Measurements from ENCODE around the gene PRUNE2. TPM values are rescaled to one million over a fixed set of nuclear protein-coding genes. Genes with fewer than 3 reads are reported as not detected.

The PRUNE2 gene
- total and polyA plus RNA-seq, 4 donors: 38.1 to 558 (median 198) TPM

DNA sequence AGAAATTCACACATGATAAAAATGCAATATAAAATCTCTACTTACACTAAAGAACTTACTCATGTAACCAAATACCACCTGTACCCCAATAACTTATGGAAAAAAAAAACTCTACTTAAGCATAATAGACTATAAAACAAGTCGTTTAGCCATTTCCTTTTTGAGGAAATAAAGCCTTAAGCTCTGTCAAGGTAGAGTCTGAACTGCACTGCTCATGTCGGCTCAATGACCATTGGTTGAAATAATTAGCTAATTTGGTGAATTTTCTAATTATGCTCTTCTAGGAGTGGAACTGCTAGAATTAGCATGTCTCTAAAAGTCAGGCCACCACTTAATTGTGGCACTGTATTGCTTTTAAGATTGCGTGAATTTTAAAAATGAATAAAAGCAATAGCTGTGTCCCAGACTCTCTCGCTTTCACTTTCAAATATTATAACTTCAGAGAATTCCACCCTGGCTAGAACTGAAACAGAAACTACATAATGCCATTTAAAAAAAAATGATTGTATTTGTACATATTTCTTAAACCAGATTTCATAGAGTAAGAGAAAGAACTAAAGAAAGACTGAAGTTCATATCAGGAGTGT is 254.7 kb downstream of the PRUNE2 start:
- Histone ChIP-seq H3K27ac (ENCODE audit: low read depth in 1 of 2, low read length in 2 of 2) (no peak overlapping the region), H3K4me1 (ENCODE audit: control insufficient read depth in 1 of 2, insufficient read depth in 2 of 2, low read length in 2 of 2) (peaks cover 2 to 11% of the 10 kb centered on the region in 2 donors), H3K36me3 (ENCODE audit: control insufficient read depth in 1 of 2, insufficient read depth in 2 of 2, low read length in 1 of 2) (peaks cover 1 to 7% of the 10 kb centered on the region in 2 donors), H3K4me3 (ENCODE audit: low read length in 2 of 2) (no peak overlapping the region), H3K27me3 (ENCODE audit: control insufficient read depth in 1 of 2, insufficient read depth in 2 of 2, low read length in 1 of 2) (no peaks in the 10 kb centered on the region), H3K9me3 (ENCODE audit: control insufficient read depth, low read length) (no peaks in the 10 kb centered on the region)
- 63 to 71% methylated on average over 4 of the region's 4 CpGs for WGBS, 2 donors
- DNase-seq (no peak), ATAC-seq (ENCODE audit: low FRiP score) (no peak)
- intact Hi-C loops (cut with DNase I): no loop called here

DNA sequence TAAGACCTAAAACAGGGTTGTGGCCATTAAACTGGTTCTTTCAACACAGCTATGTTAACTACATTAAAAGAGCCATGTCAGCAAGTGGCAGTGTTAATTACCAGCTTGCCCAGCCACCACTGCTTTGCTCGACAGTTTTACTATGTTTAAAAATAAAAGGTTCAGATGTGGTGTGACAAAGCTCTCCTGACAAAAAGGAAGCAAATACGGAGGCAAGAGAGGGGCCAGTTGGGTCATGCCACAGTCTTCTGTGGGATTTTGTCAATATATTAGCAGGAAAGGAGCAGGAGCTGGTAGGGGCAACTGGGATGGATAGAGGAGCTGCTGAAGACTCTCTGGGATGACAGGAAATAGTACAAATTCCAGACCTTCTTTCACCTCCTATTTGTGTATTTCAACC is 255.2 kb downstream of the PRUNE2 start:
- ATAC-seq (ENCODE audit: low FRiP score) (no peak), DNase-seq (no peak)
- Histone ChIP-seq H3K27me3 (ENCODE audit: control insufficient read depth in 1 of 2, insufficient read depth in 2 of 2, low read length in 1 of 2) (no peaks in the 10 kb centered on the region), H3K36me3 (ENCODE audit: control insufficient read depth in 1 of 2, insufficient read depth in 2 of 2, low read length in 1 of 2) (peaks cover 1 to 7% of the 10 kb centered on the region in 2 donors), H3K4me3 (ENCODE audit: low read length in 2 of 2) (no peak overlapping the region), H3K4me1 (ENCODE audit: control insufficient read depth in 1 of 2, insufficient read depth in 2 of 2, low read length in 2 of 2) (peaks cover 2 to 11% of the 10 kb centered on the region in 2 donors), H3K9me3 (ENCODE audit: control insufficient read depth, low read length) (no peaks in the 10 kb centered on the region), H3K27ac (ENCODE audit: low read depth in 1 of 2, low read length in 2 of 2) (no peak overlapping the region)
- intact Hi-C loops (cut with DNase I): no loop called here
- WGBS, 2 donors: 40 to 42% methylated on average over 2 of the region's 2 CpGs

DNA sequence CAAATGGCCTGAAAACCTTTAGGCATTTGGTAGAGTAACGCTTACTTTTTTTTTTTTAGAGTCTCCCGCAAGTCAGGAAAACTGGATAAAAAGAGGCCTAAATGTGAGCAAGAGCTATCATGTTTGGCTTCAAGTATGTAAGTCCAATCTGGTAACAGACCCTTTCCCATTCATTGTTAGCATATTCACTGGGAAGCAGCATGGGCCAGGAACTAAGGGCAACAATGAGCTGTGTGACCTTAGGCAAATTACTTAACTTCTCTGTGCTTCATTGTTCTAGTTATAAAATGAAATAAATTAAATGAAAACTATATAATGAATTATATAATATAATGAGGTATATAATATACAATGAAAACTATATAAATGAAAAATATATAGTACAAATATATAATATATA is 256.0 kb downstream of the PRUNE2 start:
- no peaks in the 10 kb centered on the region for H3K27me3 ChIP-seq (ENCODE audit: control insufficient read depth in 1 of 2, insufficient read depth in 2 of 2, low read length in 1 of 2)
- no peaks in the 10 kb centered on the region for H3K9me3 ChIP-seq (ENCODE audit: control insufficient read depth, low read length)
- peaks cover 4 to 8% of the 10 kb centered on the region in 2 donors for H3K4me1 ChIP-seq (ENCODE audit: control insufficient read depth in 1 of 2, insufficient read depth in 2 of 2, low read length in 2 of 2)
- intact Hi-C loops (cut with DNase I): no loop called here
- H3K27ac ChIP-seq (ENCODE audit: low read depth in 1 of 2, low read length in 2 of 2): no peak overlapping the region
- 98 to 99% methylated on average over 2 of the region's 2 CpGs for WGBS, 2 donors
- ATAC-seq (ENCODE audit: low FRiP score) (no peak), DNase-seq (no peak)
- no peak overlapping the region for H3K4me3 ChIP-seq (ENCODE audit: low read length in 2 of 2)
- H3K36me3 ChIP-seq (ENCODE audit: control insufficient read depth in 1 of 2, insufficient read depth in 2 of 2, low read length in 1 of 2): peaks cover 1 to 7% of the 10 kb centered on the region in 2 donors

DNA sequence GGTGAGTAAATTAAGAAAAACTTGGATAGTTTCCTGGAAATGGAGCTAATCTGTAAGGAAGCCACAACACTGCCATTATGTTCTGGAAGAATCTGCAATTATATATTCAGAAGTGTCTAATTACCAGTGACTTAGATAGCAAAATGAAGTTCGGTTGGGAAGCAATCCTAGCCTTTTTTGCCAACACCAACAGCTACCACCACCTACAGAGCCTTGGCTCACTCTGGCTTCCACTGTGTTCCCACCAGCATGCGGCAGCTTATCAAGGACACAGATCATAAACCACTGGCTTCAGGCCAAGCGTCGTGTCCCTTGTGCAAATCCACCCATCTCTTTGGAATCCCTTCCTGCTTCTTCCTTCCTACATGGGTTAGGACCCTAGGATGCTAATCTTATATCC is 259.7 kb downstream of the PRUNE2 start:
- WGBS, 2 donors: 29 to 42% methylated on average over 4 of the region's 4 CpGs
- DNase-seq (no peak), ATAC-seq (ENCODE audit: low FRiP score) (no peak)
- no peaks in the 10 kb centered on the region for H3K27me3 ChIP-seq (ENCODE audit: control insufficient read depth in 1 of 2, insufficient read depth in 2 of 2, low read length in 1 of 2)
- intact Hi-C loops (cut with DNase I): no loop called here
- H3K27ac ChIP-seq (ENCODE audit: low read depth in 1 of 2, low read length in 2 of 2): no peak overlapping the region
- H3K36me3 ChIP-seq (ENCODE audit: control insufficient read depth in 1 of 2, insufficient read depth in 2 of 2, low read length in 1 of 2): peaks cover 11 to 17% of the 10 kb centered on the region in 2 donors
- H3K4me1 ChIP-seq (ENCODE audit: control insufficient read depth in 1 of 2, insufficient read depth in 2 of 2, low read length in 2 of 2): peaks cover 2 to 3% of the 10 kb centered on the region in 2 donors
- H3K4me3 ChIP-seq (ENCODE audit: low read length in 2 of 2): no peak overlapping the region
- no peaks in the 10 kb centered on the region for H3K9me3 ChIP-seq (ENCODE audit: control insufficient read depth, low read length)

DNA sequence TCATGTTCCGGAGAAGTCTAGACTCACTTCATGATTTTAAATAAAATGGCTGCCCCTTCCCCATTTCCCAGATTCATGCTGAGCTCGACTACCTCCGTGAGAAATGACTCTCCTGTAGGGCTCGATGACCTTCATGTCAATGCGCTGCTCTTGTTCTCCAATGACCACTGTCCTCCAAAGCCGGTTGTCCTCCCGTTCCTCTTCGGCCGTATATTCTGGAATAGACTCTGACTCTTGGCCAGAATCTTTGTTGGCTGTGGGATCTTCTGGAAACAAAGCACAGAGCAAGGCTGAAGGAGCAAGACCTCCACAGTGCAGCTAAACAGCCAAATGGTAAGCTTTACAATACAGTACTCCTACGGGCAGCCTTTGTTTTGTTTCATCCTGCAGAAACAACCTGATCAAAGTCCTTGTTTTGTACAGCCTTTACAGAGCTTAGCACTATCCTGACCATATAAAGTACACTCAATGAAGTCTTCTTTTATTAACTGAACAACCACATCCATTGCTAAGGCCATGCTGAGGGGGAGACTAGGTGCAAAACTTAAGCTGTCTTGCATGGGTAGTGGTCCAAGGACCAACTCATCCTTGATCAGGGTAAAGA is 261.2 kb downstream of the PRUNE2 start:
- DNase-seq (no peak), ATAC-seq (ENCODE audit: low FRiP score) (no peak)
- peaks cover 0 to 3% of the 10 kb centered on the region in 2 donors for H3K4me1 ChIP-seq (ENCODE audit: control insufficient read depth in 1 of 2, insufficient read depth in 2 of 2, low read length in 2 of 2)
- intact Hi-C loops (cut with DNase I): no loop called here
- H3K9me3 ChIP-seq (ENCODE audit: control insufficient read depth, low read length): no peaks in the 10 kb centered on the region
- no peak overlapping the region for H3K27ac ChIP-seq (ENCODE audit: low read depth in 1 of 2, low read length in 2 of 2)
- 90 to 92% methylated on average over 10 of the region's 10 CpGs for WGBS, 2 donors
- no peaks in the 10 kb centered on the region for H3K27me3 ChIP-seq (ENCODE audit: control insufficient read depth in 1 of 2, insufficient read depth in 2 of 2, low read length in 1 of 2)
- H3K4me3 ChIP-seq (ENCODE audit: low read length in 2 of 2): no peak overlapping the region
- peaks cover 11 to 16% of the 10 kb centered on the region in 2 donors for H3K36me3 ChIP-seq (ENCODE audit: control insufficient read depth in 1 of 2, insufficient read depth in 2 of 2, low read length in 1 of 2)

DNA sequence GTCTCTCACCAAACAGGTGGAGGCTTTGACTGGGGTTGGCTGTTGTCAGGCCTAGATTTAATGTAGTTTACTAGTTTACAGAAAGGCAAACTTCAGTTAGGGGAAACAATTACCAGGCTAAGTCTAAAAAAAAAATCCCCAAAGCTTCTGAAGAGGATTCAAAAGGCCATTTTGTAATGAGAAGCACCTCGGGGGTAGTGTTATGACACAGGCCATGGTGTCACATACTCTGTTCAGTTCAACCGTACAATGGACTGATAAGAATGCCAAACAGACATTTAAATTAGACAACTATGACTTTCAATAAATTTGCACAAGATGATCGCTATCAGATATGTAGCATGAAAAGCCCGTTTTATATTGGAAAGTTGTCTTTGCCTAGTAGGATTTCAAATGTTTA is 261.7 kb downstream of the PRUNE2 start:
- peaks cover 11 to 14% of the 10 kb centered on the region in 2 donors for H3K36me3 ChIP-seq (ENCODE audit: control insufficient read depth in 1 of 2, insufficient read depth in 2 of 2, low read length in 1 of 2)
- peaks cover 0 to 3% of the 10 kb centered on the region in 2 donors for H3K4me1 ChIP-seq (ENCODE audit: control insufficient read depth in 1 of 2, insufficient read depth in 2 of 2, low read length in 2 of 2)
- no peaks in the 10 kb centered on the region for H3K27me3 ChIP-seq (ENCODE audit: control insufficient read depth in 1 of 2, insufficient read depth in 2 of 2, low read length in 1 of 2)
- DNase-seq (no peak), ATAC-seq (ENCODE audit: low FRiP score) (no peak)
- intact Hi-C loops (cut with DNase I): no loop called here
- 95 to 96% methylated on average over 4 of the region's 4 CpGs for WGBS, 2 donors
- H3K9me3 ChIP-seq (ENCODE audit: control insufficient read depth, low read length): no peaks in the 10 kb centered on the region
- no peak overlapping the region for H3K27ac ChIP-seq (ENCODE audit: low read depth in 1 of 2, low read length in 2 of 2)
- H3K4me3 ChIP-seq (ENCODE audit: low read length in 2 of 2): no peak overlapping the region

DNA sequence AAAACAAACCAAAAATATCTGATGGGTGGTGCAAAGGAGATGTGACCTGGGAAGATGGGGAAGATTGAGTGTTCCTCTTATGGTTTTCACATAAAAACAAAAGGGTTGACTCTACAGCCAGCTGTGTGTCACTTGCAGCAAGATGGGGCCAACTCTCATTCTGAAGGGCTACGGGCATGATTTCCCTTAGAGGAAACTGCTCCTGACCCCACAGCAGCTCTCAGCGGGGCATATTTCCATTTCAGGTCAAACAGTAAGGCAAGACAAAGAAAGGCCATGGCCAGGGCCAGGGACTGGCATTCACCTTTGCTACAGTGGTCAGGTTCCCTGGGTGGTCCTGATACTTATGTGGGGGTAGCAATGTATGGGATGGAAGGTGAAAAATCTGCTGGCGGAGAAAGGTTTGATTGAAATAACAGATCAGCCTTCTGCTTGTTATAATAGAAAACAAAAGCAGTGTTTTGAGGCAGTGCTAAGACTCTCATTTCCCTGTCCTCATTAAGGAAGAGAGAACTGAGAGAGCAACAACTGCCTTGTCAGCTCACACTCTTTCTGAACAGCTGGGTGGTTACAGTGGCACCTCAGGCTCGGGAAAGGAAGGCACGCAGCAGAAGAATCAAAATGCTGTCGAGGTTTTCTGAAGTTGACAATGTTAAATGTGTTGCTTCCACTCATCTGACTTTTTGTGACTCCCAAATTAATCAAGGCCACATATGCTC is 262.4 kb downstream of the PRUNE2 start:
- H3K36me3 ChIP-seq (ENCODE audit: control insufficient read depth in 1 of 2, insufficient read depth in 2 of 2, low read length in 1 of 2): peaks cover 13 to 14% of the 10 kb centered on the region in 2 donors
- no peak for ATAC-seq (ENCODE audit: low FRiP score)

DNA sequence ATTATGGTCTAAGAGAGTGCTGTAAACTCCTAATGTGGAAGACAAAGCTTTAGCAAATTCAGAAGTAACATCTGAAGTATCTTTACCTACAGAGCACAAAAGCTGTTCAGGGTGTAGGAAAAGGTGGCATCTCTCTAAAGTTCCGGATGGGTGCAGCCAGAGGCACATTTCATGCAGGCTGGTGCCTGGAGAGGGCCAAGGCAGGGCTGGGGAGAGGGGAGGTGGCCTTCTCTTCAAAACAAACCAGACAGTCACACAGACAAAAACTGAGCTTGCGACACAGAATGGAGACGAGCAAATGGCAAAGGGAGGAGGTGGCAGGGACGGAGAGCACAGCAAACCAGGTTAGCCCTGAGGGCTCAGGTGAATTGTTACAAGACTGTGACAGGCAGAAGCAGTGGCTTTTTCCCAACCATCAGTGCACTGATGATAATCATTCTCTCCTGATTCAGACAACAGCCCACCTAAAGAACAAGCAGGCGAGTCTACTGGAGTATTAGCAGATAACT is 263.2 kb downstream of the PRUNE2 start:
- DNase-seq (no peak), ATAC-seq (ENCODE audit: low FRiP score) (no peak)
- WGBS, 2 donors: 90 to 92% methylated on average over 5 of the region's 5 CpGs
- H3K4me3 ChIP-seq (ENCODE audit: low read length in 2 of 2): no peak overlapping the region
- intact Hi-C loops (cut with DNase I): no loop called here
- no peak overlapping the region for H3K27ac ChIP-seq (ENCODE audit: low read depth in 1 of 2, low read length in 2 of 2)
- H3K27me3 ChIP-seq (ENCODE audit: control insufficient read depth in 1 of 2, insufficient read depth in 2 of 2, low read length in 1 of 2): no peaks in the 10 kb centered on the region
- no peaks in the 10 kb centered on the region for H3K9me3 ChIP-seq (ENCODE audit: control insufficient read depth, low read length)
- H3K36me3 ChIP-seq (ENCODE audit: control insufficient read depth in 1 of 2, insufficient read depth in 2 of 2, low read length in 1 of 2): peaks cover 10 to 13% of the 10 kb centered on the region in 2 donors
- peaks cover 0 to 3% of the 10 kb centered on the region in 2 donors for H3K4me1 ChIP-seq (ENCODE audit: control insufficient read depth in 1 of 2, insufficient read depth in 2 of 2, low read length in 2 of 2)

More for the DNA sequence above, 262.4 kb downstream of the PRUNE2 start:
- WGBS, 2 donors: 73 to 76% methylated on average over 6 of the region's 6 CpGs
- intact Hi-C loops (cut with DNase I): no loop called here
- Histone ChIP-seq H3K27me3 (ENCODE audit: control insufficient read depth in 1 of 2, insufficient read depth in 2 of 2, low read length in 1 of 2) (no peaks in the 10 kb centered on the region), H3K4me1 (ENCODE audit: control insufficient read depth in 1 of 2, insufficient read depth in 2 of 2, low read length in 2 of 2) (peaks cover 0 to 3% of the 10 kb centered on the region in 2 donors), H3K9me3 (ENCODE audit: control insufficient read depth, low read length) (no peaks in the 10 kb centered on the region), H3K27ac (ENCODE audit: low read depth in 1 of 2, low read length in 2 of 2) (peak overlapping the region in 1 of 2 donors; percentile 57), H3K4me3 (ENCODE audit: low read length in 2 of 2) (no peak overlapping the region)
- DNase-seq: no peak
